Neural progenitor cell (in vitro differentiated cells): ENCODE measurements around the gene GALNS. TPM values are rescaled to one million over a fixed set of nuclear protein-coding genes. Genes with fewer than 3 reads are reported as not detected.

ENCODE experiments used
- DNase-seq: peaks from one replicate; pipeline ENCODE4 v3.0.0-alpha.2; 2016; ENCODE audit warnings: low spot score
- H2AFZ ChIP-seq: fragments of 200-600 bp; sonication (generic); replicated peaks from 2 replicates; pipeline ENCODE4 v1.6.1; 2016; ENCODE audit warnings: antibody characterized with exemption
- H3F3A ChIP-seq: fragments of 200-600 bp; sonication (generic); 2 replicates; pipeline ENCODE4 v1.6.1; 2016; ENCODE audit warnings: antibody characterized with exemption, low read depth
- H3K27ac ChIP-seq: fragments of 200-600 bp; sonication (generic); 2 replicates; pipeline ENCODE4 v1.5.1; 2016; ENCODE audit warnings: mild to moderate bottlenecking
- H3K27me3 ChIP-seq: fragments of 200-600 bp; sonication (generic); 2 replicates; pipeline ENCODE4 v1.6.1; 2016; ENCODE audit warnings: mild to moderate bottlenecking, moderate library complexity
- H3K36me3 ChIP-seq: fragments of 200-600 bp; sonication (generic); 2 replicates; pipeline ENCODE4 v1.5.1; 2016
- H3K4me1 ChIP-seq: fragments of 200-600 bp; sonication (generic); 2 replicates; pipeline ENCODE4 v1.6.1; 2016; ENCODE audit warnings: mixed run types
- H3K4me2 ChIP-seq: fragments of 200-600 bp; sonication (generic); 2 replicates; pipeline ENCODE4 v1.6.1; 2016
- H3K4me3 ChIP-seq: fragments of 200-600 bp; sonication (generic); 2 replicates; pipeline ENCODE4 v1.5.1; 2016
- H3K79me2 ChIP-seq: fragments of 200-600 bp; sonication (generic); 2 replicates; pipeline ENCODE4 v1.6.1; 2016; ENCODE audit warnings: low read depth
- H3K9ac ChIP-seq: fragments of 200-600 bp; sonication (generic); 2 replicates; pipeline ENCODE4 v1.6.1; 2016
- H3K9me3 ChIP-seq: fragments of 200-600 bp; sonication (generic); 2 replicates; pipeline ENCODE4 v1.5.1; 2016; ENCODE audit warnings: low read depth
- H4K20me1 ChIP-seq: fragments of 200-600 bp; sonication (generic); 2 replicates; pipeline ENCODE4 v1.6.1; 2016; ENCODE audit warnings: low read depth
- H3K27ac Mint-ChIP-seq: 3 replicates; pipeline ENCODE4 v1.8.0; 2021; ENCODE audit warnings: mixed read lengths
- H3K27me3 Mint-ChIP-seq: 2 replicates; pipeline ENCODE4 v1.8.0; 2022; ENCODE audit warnings: low read depth, mild to moderate bottlenecking, inconsistent platforms, moderate library complexity, mixed read lengths; ENCODE audit not compliant: insufficient read depth
- H3K36me3 Mint-ChIP-seq: 3 replicates; pipeline ENCODE4 v1.8.0; 2021; ENCODE audit warnings: mixed read lengths
- H3K4me1 Mint-ChIP-seq: 3 replicates; pipeline ENCODE4 v1.8.0; 2021; ENCODE audit warnings: mixed read lengths
- H3K4me3 Mint-ChIP-seq: 3 replicates; pipeline ENCODE4 v1.8.0; 2021; ENCODE audit warnings: mild to moderate bottlenecking, moderate library complexity, mixed read lengths
- H3K9me3 Mint-ChIP-seq: 3 replicates; pipeline ENCODE4 v1.8.0; 2020; ENCODE audit warnings: mixed read lengths
- EZH2 ChIP-seq: fragments of 200-600 bp; sonication (generic); IDR thresholded peaks from 2 replicates; pipeline ENCODE4 v1.6.1; 2017; ENCODE audit warnings: antibody characterized with exemption, mild to moderate bottlenecking, moderate library complexity
- EZH2phosphoT487 ChIP-seq: fragments of 200-600 bp; sonication (generic); IDR thresholded peaks from 2 replicates; pipeline ENCODE4 v1.6.1; 2017; ENCODE audit warnings: antibody characterized with exemption
- total RNA-seq: library from RNA; depleted of rRNA; stranded (reverse); fragments of >200 nt; gene quantifications from 2 replicates; pipeline ENCODE4 v1.2.3, GENCODE V29; 2015; ENCODE audit warnings: low replicate concordance
- TF ChIP-seq, protein P1 (sequence below): fragments of 200-600 bp; sonication (generic); IDR thresholded peaks from 2 replicates; pipeline ENCODE4 v1.5.1; 2017; ENCODE audit warnings: antibody characterized with exemption, mild to moderate bottlenecking

The GALNS gene
- total RNA-seq, 1 donor from 2014 or later, result 5.0 TPM

DNA sequence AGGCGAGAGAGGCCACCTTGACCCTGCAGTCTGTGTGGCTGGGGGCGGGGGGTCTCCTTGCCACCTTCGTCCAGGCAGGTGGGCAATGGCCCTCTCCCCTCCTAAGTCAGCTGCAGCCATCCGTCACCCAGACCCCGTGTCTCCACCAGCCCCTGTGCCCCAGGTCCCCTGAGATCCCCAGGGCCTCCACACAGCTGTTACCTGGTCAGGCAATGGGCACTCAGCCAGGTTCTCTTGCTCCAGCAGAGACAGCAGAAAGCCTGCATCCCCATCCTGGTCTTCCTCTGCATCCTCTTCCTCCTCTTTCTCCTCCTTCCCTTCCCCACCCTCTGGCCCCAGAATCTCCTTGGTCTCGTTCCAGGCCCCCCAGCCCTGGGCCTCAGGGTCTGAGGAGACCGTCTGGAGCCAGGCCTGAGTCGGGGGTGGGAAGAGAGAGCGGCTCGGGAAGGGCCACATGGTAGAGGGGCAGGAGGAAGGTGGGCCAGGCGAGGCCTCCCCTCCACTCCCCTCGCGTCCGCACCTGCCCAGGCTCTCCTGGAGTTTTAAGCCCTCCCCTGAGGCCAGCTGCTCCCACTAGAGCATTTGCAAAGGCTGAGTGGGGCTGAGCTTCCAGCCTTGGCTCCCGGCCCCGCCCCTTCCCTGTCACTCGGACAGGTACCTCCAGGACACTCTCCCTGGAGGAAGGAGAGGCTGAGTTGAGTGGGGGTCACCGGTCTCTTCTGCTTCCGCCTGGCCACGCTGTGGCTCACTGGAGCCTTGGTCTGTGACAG, 9.6 kb upstream of the GALNS start, which contains the start of gene PABPN1L:
PABPN1L (minus strand) TSS at position 510 of the 770 bp plus-strand sequence; CDS start at position 456, 54 bp downstream.
- Mint-ChIP-seq H3K27me3 (peaks cover 2% of the 10 kb centered on the region), H3K27ac (peak within 1 kb of the TSS; percentile 94), H3K4me1 (no peaks in the 10 kb centered on the region), H3K36me3 (no peaks in the 10 kb centered on the region), H3K4me3 (no peak within 1 kb of the TSS), H3K9me3 (no peaks in the 10 kb centered on the region)
- H3K4me1 ChIP-seq, result no peaks in the 10 kb centered on the region
- no peaks in the 10 kb centered on the region for H4K20me1 ChIP-seq
- no peak for DNase-seq
- peak within 1 kb of the TSS; percentile 49 for H3K9ac ChIP-seq
- H3K79me2 ChIP-seq, result no peaks in the 10 kb centered on the region
- H3K4me3 ChIP-seq, result no peak within 1 kb of the TSS
- no peak within 1 kb of the TSS for H2AFZ ChIP-seq
- no peaks in the 10 kb centered on the region for H3K36me3 ChIP-seq
- H3F3A ChIP-seq, result no peaks in the 10 kb centered on the region
- no peaks in the 10 kb centered on the region for H3K9me3 ChIP-seq
- no peak within 1 kb of the TSS for H3K4me2 ChIP-seq
- H3K27me3 ChIP-seq, result no peaks in the 10 kb centered on the region
- no peak within 1 kb of the TSS for H3K27ac ChIP-seq
- TF ChIP-seq, protein P1, sequence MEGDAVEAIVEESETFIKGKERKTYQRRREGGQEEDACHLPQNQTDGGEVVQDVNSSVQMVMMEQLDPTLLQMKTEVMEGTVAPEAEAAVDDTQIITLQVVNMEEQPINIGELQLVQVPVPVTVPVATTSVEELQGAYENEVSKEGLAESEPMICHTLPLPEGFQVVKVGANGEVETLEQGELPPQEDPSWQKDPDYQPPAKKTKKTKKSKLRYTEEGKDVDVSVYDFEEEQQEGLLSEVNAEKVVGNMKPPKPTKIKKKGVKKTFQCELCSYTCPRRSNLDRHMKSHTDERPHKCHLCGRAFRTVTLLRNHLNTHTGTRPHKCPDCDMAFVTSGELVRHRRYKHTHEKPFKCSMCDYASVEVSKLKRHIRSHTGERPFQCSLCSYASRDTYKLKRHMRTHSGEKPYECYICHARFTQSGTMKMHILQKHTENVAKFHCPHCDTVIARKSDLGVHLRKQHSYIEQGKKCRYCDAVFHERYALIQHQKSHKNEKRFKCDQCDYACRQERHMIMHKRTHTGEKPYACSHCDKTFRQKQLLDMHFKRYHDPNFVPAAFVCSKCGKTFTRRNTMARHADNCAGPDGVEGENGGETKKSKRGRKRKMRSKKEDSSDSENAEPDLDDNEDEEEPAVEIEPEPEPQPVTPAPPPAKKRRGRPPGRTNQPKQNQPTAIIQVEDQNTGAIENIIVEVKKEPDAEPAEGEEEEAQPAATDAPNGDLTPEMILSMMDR, result no peak
- TF ChIP-seq EZH2phosphoT487, result no peak

DNA sequence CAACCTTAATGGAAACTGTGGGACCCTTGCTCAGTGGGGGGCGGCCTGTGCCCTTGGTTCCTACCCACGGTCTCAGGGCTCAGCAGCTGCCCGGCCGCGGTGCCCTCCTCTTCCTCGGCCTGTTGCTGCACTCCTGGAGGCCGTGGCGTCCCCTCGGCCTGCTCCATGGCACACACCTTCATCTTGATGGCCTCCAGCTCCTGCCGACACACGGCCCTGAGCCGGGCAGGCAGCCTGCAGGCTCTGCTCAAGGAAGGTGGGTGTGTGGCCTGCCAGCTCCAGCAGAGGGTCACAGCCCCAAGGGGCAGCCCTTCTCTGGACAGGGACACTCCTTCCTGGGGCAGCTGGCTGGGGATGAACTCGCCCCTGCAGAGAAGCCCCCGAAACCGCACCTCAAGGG, 9.0 kb upstream of the GALNS start:
- Mint-ChIP-seq H3K27ac (no peak overlapping the region), H3K9me3 (no peaks in the 10 kb centered on the region), H3K27me3 (peaks cover 2% of the 10 kb centered on the region), H3K4me1 (no peaks in the 10 kb centered on the region), H3K36me3 (no peaks in the 10 kb centered on the region), H3K4me3 (no peak overlapping the region)
- Histone ChIP-seq H2AFZ (no peak overlapping the region), H3K9ac (peak overlapping the region; percentile 49), H4K20me1 (no peaks in the 10 kb centered on the region), H3K79me2 (no peaks in the 10 kb centered on the region), H3K9me3 (no peaks in the 10 kb centered on the region), H3K27me3 (no peaks in the 10 kb centered on the region), H3K36me3 (no peaks in the 10 kb centered on the region), H3K27ac (no peak overlapping the region), H3F3A (no peaks in the 10 kb centered on the region), H3K4me1 (no peaks in the 10 kb centered on the region), H3K4me3 (no peak overlapping the region), H3K4me2 (no peak overlapping the region)
- TF ChIP-seq, protein P1, result no peak
- TF ChIP-seq EZH2phosphoT487, result no peak
- no peak for TF ChIP-seq EZH2
- no peak for DNase-seq

DNA sequence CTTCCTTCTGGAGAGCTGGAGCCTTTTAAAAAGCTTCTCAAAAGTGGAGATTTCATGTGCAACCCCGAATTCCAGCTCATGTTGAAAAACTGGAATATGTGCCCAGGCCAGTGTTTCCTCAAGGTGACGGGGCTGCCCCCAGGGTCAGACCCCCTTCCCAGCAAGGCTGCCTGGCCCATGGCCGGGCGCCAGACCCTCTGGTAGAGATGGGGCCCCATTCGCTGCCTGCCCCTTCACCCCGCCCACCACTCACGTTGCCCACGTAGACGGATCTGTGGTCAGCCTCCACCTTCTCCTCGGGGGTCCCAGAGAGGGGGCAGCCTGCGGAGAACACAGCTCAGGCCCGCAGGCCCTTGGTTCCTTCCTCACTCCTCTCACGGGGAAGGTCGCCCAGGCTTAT, 8.6 kb upstream of the GALNS start:
- peaks cover 2% of the 10 kb centered on the region for H3K27me3 Mint-ChIP-seq
- H3K9me3 ChIP-seq, result no peaks in the 10 kb centered on the region

More for the DNA sequence above, 8.6 kb upstream of the GALNS start:
- no peak overlapping the region for H3K4me3 Mint-ChIP-seq
- no peaks in the 10 kb centered on the region for H3K4me1 Mint-ChIP-seq
- H3K79me2 ChIP-seq, result no peaks in the 10 kb centered on the region
- no peaks in the 10 kb centered on the region for H3K36me3 ChIP-seq
- no peaks in the 10 kb centered on the region for H3K4me1 ChIP-seq
- H3K27ac ChIP-seq, result no peak overlapping the region
- H3K9me3 Mint-ChIP-seq, result no peaks in the 10 kb centered on the region
- H3K4me3 ChIP-seq, result no peak overlapping the region
- no peaks in the 10 kb centered on the region for H3F3A ChIP-seq
- no peak overlapping the region for H3K27ac Mint-ChIP-seq
- H3K4me2 ChIP-seq, result no peak overlapping the region
- TF ChIP-seq, protein P1, result no peak
- no peak for TF ChIP-seq EZH2
- TF ChIP-seq EZH2phosphoT487, result no peak
- no peak for DNase-seq
- H3K27me3 ChIP-seq, result no peaks in the 10 kb centered on the region
- H3K9ac ChIP-seq, result no peak overlapping the region
- no peaks in the 10 kb centered on the region for H3K36me3 Mint-ChIP-seq
- H4K20me1 ChIP-seq, result no peaks in the 10 kb centered on the region
- no peak overlapping the region for H2AFZ ChIP-seq
